ENCODE data around the gene CYBA.
"Not testable (repeated sequence)": the region's sequence is repeated elsewhere in the genome, so short reads cannot be mapped to it uniquely, and the experiment has no call there.

Gene CYBA

GRCh38 chr16:88680554-88681083, 29.8 kb upstream of the CYBA start:
- H3K4me3 ChIP-seq (ENCODE audit: low read length) = no peak overlapping the region
- no peak for TF ChIP-seq ZNF274 (IDR thresholded peaks at IDR 0.05; ENCODE audit: low read depth, low read length)

DNA sequence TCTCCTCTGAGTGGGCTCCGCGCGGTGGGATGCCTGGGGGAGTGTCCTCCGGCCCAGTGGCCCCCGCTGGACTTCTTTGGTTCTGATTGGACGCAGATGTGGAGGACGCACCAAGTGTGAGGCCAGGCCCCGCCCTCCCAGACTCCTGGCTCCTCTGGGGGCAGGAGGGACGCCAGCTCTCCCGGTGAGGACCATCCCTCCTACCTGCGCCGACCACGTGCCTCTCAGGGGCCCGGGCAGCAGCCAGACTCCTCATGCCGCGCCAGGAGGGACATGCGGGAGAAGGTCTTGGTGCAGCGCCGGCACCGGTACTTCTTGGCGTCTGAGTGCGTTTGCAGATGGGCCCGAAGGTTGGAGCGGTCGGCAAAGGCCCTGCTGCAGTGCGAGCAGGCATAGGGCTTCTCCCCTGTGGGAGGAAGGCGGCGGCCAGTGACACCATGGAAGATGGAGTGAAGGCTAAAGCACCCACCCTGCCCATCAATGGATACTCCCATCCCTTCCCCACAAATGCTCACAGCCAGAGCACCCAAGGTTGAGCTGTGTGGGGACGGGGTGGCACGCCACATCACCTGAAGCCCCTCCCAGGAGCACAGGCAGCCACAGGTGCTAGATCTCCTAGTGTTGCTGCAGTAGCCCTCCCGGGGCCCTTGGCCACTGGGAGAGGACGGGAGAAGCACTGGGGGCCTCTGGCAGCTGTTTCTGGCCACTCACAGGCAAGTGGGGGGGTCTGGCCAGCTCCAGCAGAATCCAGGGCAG, 27.5 kb upstream of the CYBA start:
- no peak overlapping the region for H3K4me3 ChIP-seq (ENCODE audit: low read length)
- TF ChIP-seq ZNF274 (IDR thresholded peaks at IDR 0.05; ENCODE audit: low read depth, low read length) = no peak

DNA sequence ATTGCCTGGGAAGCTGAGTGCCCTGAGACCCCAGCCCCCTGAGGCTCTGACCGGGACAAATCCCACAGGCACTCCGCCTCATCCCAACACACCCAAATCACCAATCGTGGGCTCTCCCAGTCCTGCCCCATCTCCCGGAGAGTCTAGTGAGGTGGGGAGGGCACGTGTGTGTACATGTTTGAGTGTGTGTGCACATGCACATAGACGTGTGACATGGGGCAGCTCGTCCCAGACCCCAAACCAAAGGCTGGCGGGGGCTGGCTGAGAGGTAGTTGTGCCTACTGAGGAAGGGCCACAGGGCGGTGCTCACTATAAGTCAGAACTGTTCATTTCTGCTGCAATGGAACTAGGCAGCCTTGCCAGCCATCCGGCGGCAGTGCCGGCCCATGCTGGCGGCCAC, 26.9 kb upstream of the CYBA start:
- H3K4me3 ChIP-seq (ENCODE audit: low read length) = no peak overlapping the region
- no peak for TF ChIP-seq ZNF274 (IDR thresholded peaks at IDR 0.05; ENCODE audit: low read depth, low read length)

DNA sequence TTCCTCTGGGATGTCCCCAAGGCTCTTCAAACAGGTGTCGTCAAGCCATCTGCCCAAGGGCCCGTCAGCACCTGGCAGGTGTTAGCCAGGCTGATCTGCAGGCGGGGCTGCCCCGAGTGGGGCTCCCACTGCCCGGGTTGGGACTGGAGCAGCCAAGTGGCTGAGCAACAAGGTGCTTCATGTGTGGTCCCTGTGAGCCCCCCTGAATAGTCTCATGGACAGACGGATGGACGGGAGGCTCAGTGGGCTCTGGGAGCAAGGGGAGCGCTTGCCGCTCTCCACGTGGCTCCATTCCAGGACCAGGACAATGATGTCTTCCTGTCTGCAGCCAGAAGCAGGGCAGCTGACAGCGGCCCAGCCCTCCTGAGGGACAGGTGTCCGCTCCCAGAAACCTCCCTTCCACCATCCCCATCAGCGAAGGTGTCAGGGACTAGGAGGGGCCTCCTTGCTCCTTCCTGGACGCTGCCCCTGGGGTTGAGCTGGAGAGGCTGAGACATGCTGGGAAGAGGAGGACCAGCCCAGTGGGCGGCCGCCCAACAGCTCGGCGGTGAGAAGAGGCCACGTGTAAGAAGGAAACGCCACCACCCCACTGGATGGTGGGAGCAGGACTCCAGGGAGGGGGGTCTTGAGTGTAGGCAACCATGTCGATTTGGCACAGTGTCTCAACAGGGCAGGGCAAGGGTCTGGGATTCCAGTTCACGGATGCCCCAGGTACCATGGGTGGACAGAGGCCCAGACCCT, 25.8 kb upstream of the CYBA start:
- no peak for TF ChIP-seq ZNF274 (IDR thresholded peaks at IDR 0.05; ENCODE audit: low read depth, low read length)
- no peak overlapping the region for H3K4me3 ChIP-seq (ENCODE audit: low read length)

DNA sequence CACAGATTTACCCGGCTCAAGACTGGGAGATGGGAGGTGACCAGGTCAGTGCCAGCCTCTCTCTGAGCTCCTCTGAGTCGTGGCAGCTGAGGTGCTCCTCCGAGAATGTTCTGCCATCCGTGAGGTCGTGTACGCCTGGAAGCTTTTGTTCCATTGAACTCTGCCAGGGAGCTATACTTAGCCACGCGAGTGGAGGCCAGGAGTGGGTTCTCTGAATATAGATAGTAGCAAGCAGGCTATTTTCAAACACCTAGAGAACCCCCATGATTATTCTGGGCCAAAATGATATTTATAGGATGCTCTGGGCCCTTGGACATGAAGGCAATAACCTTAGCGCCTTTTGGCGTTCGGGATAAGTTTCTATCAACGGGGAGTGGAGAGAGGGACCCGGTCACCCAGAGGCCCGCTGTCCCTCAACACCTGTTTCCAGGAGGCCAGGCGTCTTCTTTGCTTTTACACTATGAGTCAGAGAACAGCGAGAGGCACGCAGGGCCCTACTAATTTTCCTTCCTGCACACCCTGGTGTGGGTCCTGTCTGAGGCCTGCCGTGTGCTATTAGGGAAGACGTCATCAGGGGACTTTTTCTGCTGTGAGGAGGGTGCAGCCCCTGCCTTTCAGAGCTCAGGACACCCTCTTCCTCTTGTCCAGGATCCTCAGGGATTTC, 23.0 kb upstream of the CYBA start:
- TF ChIP-seq ZNF274 (IDR thresholded peaks at IDR 0.05; ENCODE audit: low read depth, low read length) = no peak

DNA sequence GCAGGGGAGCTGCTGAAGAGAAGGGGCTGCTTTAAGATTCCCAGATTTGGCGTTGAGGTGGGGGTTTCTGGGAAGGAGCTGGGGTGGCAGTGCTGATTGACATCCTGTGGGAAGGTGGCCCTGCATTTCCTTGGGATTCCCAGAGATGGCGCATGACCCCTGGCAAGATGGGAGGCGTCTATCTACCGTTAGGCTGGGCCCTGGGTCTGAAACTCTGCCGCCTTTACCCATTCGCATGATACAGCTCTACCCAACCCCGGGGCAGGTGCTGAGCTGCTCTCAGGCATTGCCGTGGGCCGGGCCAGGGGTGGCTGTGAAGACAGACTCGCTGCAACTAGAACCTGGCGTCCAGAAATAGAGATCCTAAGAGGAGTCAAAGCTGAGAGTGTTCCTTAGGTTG, 21.9 kb upstream of the CYBA start:
- no peak for TF ChIP-seq ZNF274 (IDR thresholded peaks at IDR 0.05; ENCODE audit: low read depth, low read length)

More for the DNA sequence above, 23.0 kb upstream of the CYBA start:
- H3K4me3 ChIP-seq (ENCODE audit: low read length) = no peak overlapping the region

GRCh38 chr16:88671806-88672205, 21.0 kb upstream of the CYBA start:
- H3K4me3 ChIP-seq (ENCODE audit: low read length) = no peak overlapping the region
- no peak for TF ChIP-seq ZNF274 (IDR thresholded peaks at IDR 0.05; ENCODE audit: low read depth, low read length)

More for the DNA sequence above, 21.9 kb upstream of the CYBA start:
- H3K4me3 ChIP-seq (ENCODE audit: low read length) = no peak overlapping the region

GRCh38 chr16:88669980-88670379, 19.1 kb upstream of the CYBA start:
- no peak for TF ChIP-seq ZNF274 (IDR thresholded peaks at IDR 0.05; ENCODE audit: low read depth, low read length)
- H3K4me3 ChIP-seq (ENCODE audit: low read length) = no peak overlapping the region

DNA sequence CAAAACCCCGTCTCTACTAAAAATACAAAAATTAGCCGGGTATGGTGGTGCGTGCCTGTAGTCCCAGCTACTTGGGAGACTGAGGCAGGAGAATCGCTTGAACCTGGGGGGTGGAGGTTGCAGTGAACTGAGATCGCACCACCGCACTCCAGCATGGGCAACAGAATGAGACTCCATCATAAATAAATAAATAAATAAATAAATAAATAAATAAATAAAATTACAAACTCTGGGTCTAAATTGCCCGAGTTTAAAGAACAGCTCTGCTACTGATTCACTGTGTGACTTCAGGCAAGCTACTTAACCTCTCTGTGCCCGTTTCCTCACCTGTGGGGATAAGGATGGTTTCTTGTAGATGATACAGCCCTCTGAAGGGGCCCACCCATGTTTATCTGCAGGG, 18.6 kb upstream of the CYBA start:
- H3K4me3 ChIP-seq (ENCODE audit: low read length) = not testable (repeated sequence)

GRCh38 chr16:88667461-88667860, 16.6 kb upstream of the CYBA start:
- no peak for TF ChIP-seq ZNF274 (IDR thresholded peaks at IDR 0.05; ENCODE audit: low read depth, low read length)

DNA sequence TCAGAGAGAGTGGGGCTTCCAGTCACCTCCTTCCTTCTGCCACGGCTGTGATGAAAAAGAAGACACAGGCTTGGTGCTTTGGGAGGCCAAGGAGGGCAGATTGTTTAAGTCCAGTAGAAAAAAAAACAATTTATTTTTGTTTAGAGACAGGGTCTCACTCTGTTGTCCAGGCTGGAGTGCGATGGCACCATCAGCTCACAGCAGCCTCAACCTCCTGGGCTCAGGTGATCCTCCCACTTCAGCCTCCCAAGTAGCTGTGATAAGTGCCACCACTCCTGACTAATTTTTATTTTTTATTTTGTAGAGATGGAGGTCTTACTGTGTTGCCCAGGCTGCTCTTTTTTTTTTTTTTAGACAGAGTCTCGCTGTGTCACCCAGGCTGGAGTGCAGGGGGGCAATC, 14.7 kb upstream of the CYBA start:
- H3K4me3 ChIP-seq (ENCODE audit: low read length) = no peak overlapping the region
- no peak for TF ChIP-seq ZNF274 (IDR thresholded peaks at IDR 0.05; ENCODE audit: low read depth, low read length)

More at GRCh38 chr16:88667461-88667860, 16.6 kb upstream of the CYBA start:
- H3K4me3 ChIP-seq (ENCODE audit: low read length) = no peak overlapping the region

DNA sequence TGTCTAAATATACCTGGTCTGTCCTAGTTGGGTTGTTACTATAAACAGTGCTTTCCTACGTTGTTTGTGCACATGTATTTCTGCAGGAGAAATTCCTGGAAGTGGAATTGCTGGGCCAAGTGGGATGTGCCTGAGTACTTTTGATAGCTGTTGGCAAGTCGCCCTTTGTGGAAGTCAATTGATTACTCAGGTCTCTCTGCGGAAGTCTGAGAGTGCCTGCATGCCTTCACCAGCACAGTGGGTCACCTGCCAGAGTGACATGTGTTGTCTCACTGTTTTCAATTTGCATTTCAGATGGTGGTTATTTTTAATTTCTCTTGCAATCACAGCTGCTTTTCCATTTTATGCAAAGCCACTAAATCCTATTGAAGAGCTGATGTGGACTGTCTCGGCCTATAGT, 14.3 kb upstream of the CYBA start:
- no peak overlapping the region for H3K4me3 ChIP-seq (ENCODE audit: low read length)
- no peak for TF ChIP-seq ZNF274 (IDR thresholded peaks at IDR 0.05; ENCODE audit: low read depth, low read length)

DNA sequence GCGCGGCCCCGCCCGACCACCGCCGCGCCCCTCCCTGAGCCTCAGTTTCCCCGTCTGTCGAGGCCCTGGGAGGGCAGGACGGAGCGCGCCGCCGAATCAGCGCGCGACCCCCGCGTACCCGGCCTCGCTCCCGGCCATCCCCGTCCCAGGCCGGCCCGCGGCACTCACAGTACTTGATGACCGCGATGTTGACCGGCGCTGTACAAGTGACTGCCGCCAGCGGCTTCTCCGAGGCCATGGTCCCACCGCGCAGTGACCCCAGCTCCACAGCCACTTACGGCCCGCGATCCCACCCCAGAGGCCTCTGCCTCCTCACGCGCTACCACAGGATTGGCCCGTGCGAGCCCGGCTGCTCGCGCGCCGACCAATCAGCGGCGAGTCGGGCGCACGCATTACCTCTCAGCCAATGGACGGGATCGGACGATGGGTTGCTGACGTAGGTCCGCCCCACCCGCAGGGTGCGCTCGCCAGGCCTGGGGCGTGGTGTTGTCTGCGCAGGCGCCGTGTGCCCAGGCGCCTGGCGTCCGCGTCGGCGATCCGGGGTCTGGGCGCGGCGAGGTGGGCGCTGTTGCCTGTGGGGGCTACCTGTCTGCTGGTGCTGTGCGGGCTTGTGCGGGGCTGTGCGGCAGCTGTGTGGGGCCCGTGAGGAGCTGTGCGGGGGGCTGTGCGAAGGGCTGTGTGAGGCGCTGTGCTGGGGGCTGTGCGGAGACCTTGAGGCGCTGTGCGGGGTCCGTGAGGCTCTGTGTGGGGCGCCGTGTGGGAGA, 12.2 kb upstream of the CYBA start, which contains the start of gene MVD:
MVD (minus strand) TSS at position 249 of the 764 bp plus-strand sequence; CDS start at position 238, 11 bp downstream.
- no peak for TF ChIP-seq ZNF274 (IDR thresholded peaks at IDR 0.05; ENCODE audit: low read depth, low read length)
- peak within 1 kb of the TSS; percentile 86 for H3K4me3 ChIP-seq (ENCODE audit: low read length)

All from GM08714 (cell line).